ENCODE measurements around the gene BTBD9. TPM values are rescaled to one million over a fixed set of nuclear protein-coding genes. Genes with fewer than 3 reads are reported as not detected.

Gene BTBD9
- total RNA-seq, 1 experiment from 2014 or later: 8.9 TPM

- no CpG with 5 or more reads among the region's 2 CpGs for WGBS (ENCODE audit: extremely low coverage, insufficient read length, low lambda C conversion rate)
- H3K9me3 Mint-ChIP-seq: no peaks in the 10 kb centered on the region
- H4K5ac ChIP-seq (ENCODE audit: insufficient read length, low read depth, low read length): no peak overlapping the region
- H3K27me3 ChIP-seq (ENCODE audit: insufficient read depth, low read length): no peaks in the 10 kb centered on the region
- H3K79me2 ChIP-seq (ENCODE audit: insufficient read depth, low read length): no peaks in the 10 kb centered on the region
- H3K4me3 Mint-ChIP-seq: no peak overlapping the region
- no peak overlapping the region for H2BK5ac ChIP-seq (ENCODE audit: insufficient read length, low read length)
- no peaks in the 10 kb centered on the region for H3K27me3 Mint-ChIP-seq (ENCODE audit: low read depth)
- no peak overlapping the region for H3K4me2 ChIP-seq (ENCODE audit: insufficient read depth, insufficient read length, low read length)
- no peaks in the 10 kb centered on the region for H3K36me3 Mint-ChIP-seq (ENCODE audit: insufficient read depth in 1 of 3, low read depth in 3 of 3)
- H4K91ac ChIP-seq (ENCODE audit: insufficient read length, low read depth, low read length): no peak overlapping the region
- H2AFZ ChIP-seq (ENCODE audit: low read length): no peak overlapping the region
- no peak overlapping the region for H2BK20ac ChIP-seq (ENCODE audit: low read depth, low read length, poor library complexity, severe bottlenecking)
- H3K4ac ChIP-seq (ENCODE audit: low read depth, low read length): no peak overlapping the region
- TF ChIP-seq CTCF (conservative IDR thresholded peaks at IDR 0.05): no peak
- no peak overlapping the region for H3T11ph ChIP-seq (ENCODE audit: low read length)
- no peak overlapping the region for H2BK15ac ChIP-seq (ENCODE audit: low read depth, low read length)
- H2BK120ac ChIP-seq (ENCODE audit: low read depth, low read length, poor library complexity, severe bottlenecking): no peak overlapping the region
- no peaks in the 10 kb centered on the region for H3K23me2 ChIP-seq (ENCODE audit: insufficient read length, low read depth, low read length, poor library complexity, severe bottlenecking)
- no peak overlapping the region for H3K9ac ChIP-seq (ENCODE audit: extremely low read depth, insufficient read length, low read length)
- H3K4me1 ChIP-seq (ENCODE audit: insufficient read depth, low read length): no peaks in the 10 kb centered on the region
- no peaks in the 10 kb centered on the region for H3K9me3 ChIP-seq (ENCODE audit: control insufficient read depth, low read depth, low read length)
- H4K20me1 ChIP-seq (ENCODE audit: control insufficient read depth, insufficient read depth, insufficient read length): no peaks in the 10 kb centered on the region
- no peak overlapping the region for H3K27ac ChIP-seq (ENCODE audit: insufficient read length, low read depth, low read length)
- peaks cover 0 to 5% of the 10 kb centered on the region in 2 experiments; a peak in 1 of 4 replicates for H3K4me1 Mint-ChIP-seq
- no peak overlapping the region for H4K8ac ChIP-seq (replicated peaks; ENCODE audit: insufficient read length, low read depth, low read length)
- H3K23ac ChIP-seq (ENCODE audit: insufficient read length, low read depth, low read length): no peak overlapping the region
- no peak overlapping the region for H3K14ac ChIP-seq (ENCODE audit: insufficient read depth, low read length)
- no peak overlapping the region for H3K27ac Mint-ChIP-seq
- H2BK12ac ChIP-seq (ENCODE audit: insufficient read length, low read depth, low read length): no peak overlapping the region
- H3K79me1 ChIP-seq (ENCODE audit: insufficient read depth, low read depth, low read length, poor library complexity, severe bottlenecking): no peaks in the 10 kb centered on the region
- no peak overlapping the region for H3K18ac ChIP-seq (ENCODE audit: insufficient read length, low read depth, low read length)
- no peak overlapping the region for H3K56ac ChIP-seq (ENCODE audit: insufficient read length, low read depth, low read length)
- H2AK5ac ChIP-seq (ENCODE audit: insufficient read length, low read length): no peak overlapping the region
- no peak for DNase-seq
Measured at GRCh38 chr6:38543022-38543421, 96.7 kb downstream of the BTBD9 start.

All from H9 (cell line).